Stimulated activated naive B cell treated with anti-CD40 and anti-IgM and Interleukin-4, amounts not matched to agents 10 μg/mL and 1 μg/mL and 100 μg/mL, for 72 hours (primary cell): Measurements from ENCODE around the gene ZNF407.
"Not testable (repeated sequence)": the region's sequence is repeated elsewhere in the genome, so short reads cannot be mapped to it uniquely, and the experiment has no call there.

Experiments used
- ATAC-seq, 2 donors: fragments of 150-1000 bp; cut with Tn5 transposase; replicated peaks; 2 replicates each; pipeline ENCODE4 v1.10.0; 2021; ENCODE audit warnings: moderate library complexity in 1 of 2
- DNase-seq: peaks from one replicate; pipeline ENCODE4 v3.0.0; 2021
- H3K27ac Mint-ChIP-seq: one replicate; pipeline ENCODE4 v1.8.0; 2022; ENCODE audit warnings: mild to moderate bottlenecking, mixed read lengths
- H3K27me3 Mint-ChIP-seq, 2 donors: one replicate each; pipeline ENCODE4 v1.8.0; 2022; ENCODE audit warnings: mixed read lengths in 2 of 2
- H3K36me3 Mint-ChIP-seq, 2 donors: one replicate each; pipeline ENCODE4 v1.8.0; 2022; ENCODE audit warnings: mixed read lengths in 2 of 2, mild to moderate bottlenecking in 1 of 2
- H3K4me1 Mint-ChIP-seq, 2 donors: one replicate each; pipeline ENCODE4 v1.8.0; 2022; ENCODE audit warnings: mixed read lengths in 2 of 2, mild to moderate bottlenecking in 1 of 2
- H3K4me3 Mint-ChIP-seq, 2 donors: one replicate each; pipeline ENCODE4 v1.8.0; 2022; ENCODE audit warnings: mild to moderate bottlenecking in 2 of 2, mixed read lengths in 2 of 2, moderate library complexity in 1 of 2
- H3K9me3 Mint-ChIP-seq, 2 donors: one replicate each; pipeline ENCODE4 v1.8.0; 2022; ENCODE audit warnings: mixed read lengths in 2 of 2, mild to moderate bottlenecking in 1 of 2

Gene ZNF407

GRCh38 chr18:75076286-75076685 is 478.6 kb downstream of the ZNF407 start:
- Mint-ChIP-seq H3K4me1 (peaks cover 3 to 4% of the 10 kb centered on the region in 2 donors), H3K4me3 (no peak overlapping the region), H3K27ac (no peak overlapping the region), H3K27me3 (peaks cover 3 to 11% of the 10 kb centered on the region in 2 donors), H3K36me3 (peaks cover 15 to 24% of the 10 kb centered on the region in 2 donors), H3K9me3 (peaks cover 30 to 33% of the 10 kb centered on the region in 2 donors)
- ATAC-seq (no peak), DNase-seq (no peak)

GRCh38 chr18:75081486-75081885 is 483.8 kb downstream of the ZNF407 start:
- peaks cover 6% of the 10 kb centered on the region in 2 donors for H3K36me3 Mint-ChIP-seq
- no peak overlapping the region for H3K27ac Mint-ChIP-seq
- DNase-seq = no peak
- no peaks in the 10 kb centered on the region for H3K4me1 Mint-ChIP-seq
- no peak overlapping the region for H3K4me3 Mint-ChIP-seq
- H3K9me3 Mint-ChIP-seq = peaks cover 23 to 26% of the 10 kb centered on the region in 2 donors
- ATAC-seq = no peak
- H3K27me3 Mint-ChIP-seq = peaks cover 7 to 15% of the 10 kb centered on the region in 2 donors

DNA sequence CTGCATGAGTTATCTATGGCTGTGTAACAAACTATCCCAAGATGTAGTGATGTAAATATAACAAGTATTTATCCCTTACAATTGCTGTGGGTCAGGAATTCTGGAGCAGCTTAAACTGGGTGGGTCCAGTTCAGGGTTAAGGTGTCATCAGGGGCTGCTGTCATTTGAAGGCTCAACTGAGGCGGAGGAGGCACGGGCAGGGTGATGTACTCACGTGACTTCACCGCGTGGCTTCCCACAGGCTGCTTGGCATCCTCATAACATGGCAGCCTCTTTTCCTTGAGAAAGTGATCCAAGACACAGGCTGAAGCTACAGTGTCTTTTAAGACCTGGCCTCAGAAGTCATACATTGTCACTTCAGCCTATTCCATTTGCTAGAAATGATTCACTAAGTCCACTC is 485.5 kb downstream of the ZNF407 start:
- H3K27me3 Mint-ChIP-seq = peaks cover 7 to 13% of the 10 kb centered on the region in 2 donors
- H3K9me3 Mint-ChIP-seq = peaks cover 16 to 18% of the 10 kb centered on the region in 2 donors
- H3K36me3 Mint-ChIP-seq = peaks cover 0 to 2% of the 10 kb centered on the region in 2 donors
- DNase-seq = no peak
- ATAC-seq = no peak
- no peaks in the 10 kb centered on the region for H3K4me1 Mint-ChIP-seq
- no peak overlapping the region for H3K27ac Mint-ChIP-seq
- H3K4me3 Mint-ChIP-seq = no peak overlapping the region

GRCh38 chr18:75083761-75084160 is 486.1 kb downstream of the ZNF407 start:
- H3K9me3 Mint-ChIP-seq = peaks cover 13 to 14% of the 10 kb centered on the region in 2 donors
- no peaks in the 10 kb centered on the region for H3K4me1 Mint-ChIP-seq
- ATAC-seq = no peak
- no peak for DNase-seq
- H3K27ac Mint-ChIP-seq = no peak overlapping the region
- H3K27me3 Mint-ChIP-seq = peaks cover 7 to 13% of the 10 kb centered on the region in 2 donors
- no peak overlapping the region for H3K4me3 Mint-ChIP-seq
- H3K36me3 Mint-ChIP-seq = peaks cover 0 to 2% of the 10 kb centered on the region in 2 donors

DNA sequence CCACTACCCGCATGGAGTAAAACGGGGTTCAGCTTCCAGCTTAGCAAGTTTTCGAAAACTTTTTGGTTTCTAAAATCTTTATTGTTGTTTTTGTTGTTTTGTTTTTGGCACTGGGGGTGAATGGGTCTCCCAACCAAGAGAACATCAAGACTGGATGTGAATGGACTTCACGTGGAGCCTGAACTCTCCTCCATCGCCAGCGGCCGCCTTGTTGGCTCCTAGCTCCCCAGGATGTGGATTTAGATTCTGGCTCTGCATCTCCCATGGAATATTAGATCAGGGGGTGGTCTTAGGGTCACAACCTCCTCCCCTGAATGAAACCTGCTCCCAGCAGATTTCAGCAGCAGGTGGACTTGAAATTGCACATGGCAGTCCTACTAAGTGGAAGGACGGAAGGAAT is 488.0 kb downstream of the ZNF407 start:
- not testable (repeated sequence) for H3K36me3 Mint-ChIP-seq, H3K4me3 Mint-ChIP-seq, H3K27ac Mint-ChIP-seq, DNase-seq, ATAC-seq, H3K9me3 Mint-ChIP-seq, H3K4me1 Mint-ChIP-seq
- H3K27me3 Mint-ChIP-seq = peaks cover 4 to 12% of the 10 kb centered on the region in 2 donors

DNA sequence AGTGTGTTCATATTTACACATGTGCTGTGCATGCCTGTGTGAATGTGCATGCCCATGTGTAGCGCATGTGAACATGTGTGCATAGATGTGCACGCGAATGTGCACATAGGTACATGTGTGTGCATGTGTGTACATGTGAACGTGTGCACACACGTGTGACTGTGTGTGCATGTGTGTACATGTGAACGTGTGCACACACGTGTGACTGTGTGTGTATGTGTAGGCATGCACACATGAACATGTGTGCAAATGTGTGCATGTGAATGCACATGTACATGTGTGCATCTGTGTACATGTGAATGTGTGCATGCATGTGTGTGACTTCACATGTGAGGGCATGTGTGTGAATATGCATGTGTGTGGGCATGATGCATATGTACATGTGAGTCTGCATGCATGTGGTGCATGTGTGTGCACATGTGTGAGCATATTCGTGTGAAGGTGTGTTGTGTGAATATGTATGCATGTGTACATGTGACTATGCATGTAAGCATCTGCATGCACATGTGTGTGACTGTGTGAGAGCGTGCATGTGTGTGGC is 488.9 kb downstream of the ZNF407 start:
- no peaks in the 10 kb centered on the region for H3K4me1 Mint-ChIP-seq
- H3K4me3 Mint-ChIP-seq = no peak overlapping the region
- no peak overlapping the region for H3K27ac Mint-ChIP-seq
- peaks cover 4 to 8% of the 10 kb centered on the region in 2 donors for H3K27me3 Mint-ChIP-seq
- no peaks in the 10 kb centered on the region for H3K36me3 Mint-ChIP-seq
- peaks cover 6 to 8% of the 10 kb centered on the region in 2 donors for H3K9me3 Mint-ChIP-seq
- DNase-seq (no peak), ATAC-seq (no peak)

GRCh38 chr18:75087119-75088020 is 489.7 kb downstream of the ZNF407 start:
- no peak for DNase-seq
- peaks cover 6 to 8% of the 10 kb centered on the region in 2 donors for H3K9me3 Mint-ChIP-seq
- ATAC-seq = no peak

DNA sequence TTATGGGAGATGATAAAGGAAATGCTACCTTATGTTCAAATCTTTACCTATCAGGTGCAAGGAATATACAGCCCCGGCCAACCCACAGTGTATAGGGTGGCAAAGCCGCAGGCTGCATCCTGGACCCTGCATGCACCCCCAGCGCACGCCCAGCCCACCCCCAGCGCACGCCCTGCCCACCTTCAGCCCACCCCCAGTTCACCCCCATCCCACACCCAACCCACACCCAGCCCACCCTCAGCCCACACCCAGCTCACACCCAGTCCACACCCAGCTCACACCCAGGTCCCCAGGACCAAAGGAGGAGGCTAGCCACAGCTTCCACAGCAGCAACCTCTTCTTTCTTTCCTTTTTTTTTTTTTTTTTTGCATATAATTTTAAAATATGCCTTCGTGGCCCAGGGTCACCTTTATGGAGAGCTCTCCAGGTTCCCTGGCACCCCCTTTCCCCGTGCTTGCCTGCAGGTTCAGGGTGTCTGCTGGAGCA is 490.4 kb downstream of the ZNF407 start:
- no peak overlapping the region for H3K4me3 Mint-ChIP-seq
- ATAC-seq (no peak), DNase-seq (no peak)
- peaks cover 0 to under 1% of the 10 kb centered on the region in 2 donors for H3K27me3 Mint-ChIP-seq
- H3K4me1 Mint-ChIP-seq = no peaks in the 10 kb centered on the region
- H3K27ac Mint-ChIP-seq = no peak overlapping the region
- no peaks in the 10 kb centered on the region for H3K36me3 Mint-ChIP-seq
- H3K9me3 Mint-ChIP-seq = peaks cover 6% of the 10 kb centered on the region in 2 donors

More at GRCh38 chr18:75087119-75088020, 489.7 kb downstream of the ZNF407 start:
- H3K4me1 Mint-ChIP-seq = no peaks in the 10 kb centered on the region
- no peak overlapping the region for H3K4me3 Mint-ChIP-seq
- no peak overlapping the region for H3K27ac Mint-ChIP-seq
- H3K27me3 Mint-ChIP-seq = peaks cover 0 to 7% of the 10 kb centered on the region in 2 donors
- H3K36me3 Mint-ChIP-seq = no peaks in the 10 kb centered on the region

GRCh38 chr18:75088622-75089211 is 491.0 kb downstream of the ZNF407 start:
- Mint-ChIP-seq H3K9me3 (peaks cover 6% of the 10 kb centered on the region in 2 donors), H3K27ac (no peak overlapping the region), H3K36me3 (no peaks in the 10 kb centered on the region), H3K4me3 (no peak overlapping the region), H3K27me3 (peaks cover 0 to 7% of the 10 kb centered on the region in 2 donors), H3K4me1 (no peaks in the 10 kb centered on the region)
- DNase-seq = no peak
- no peak for ATAC-seq

DNA sequence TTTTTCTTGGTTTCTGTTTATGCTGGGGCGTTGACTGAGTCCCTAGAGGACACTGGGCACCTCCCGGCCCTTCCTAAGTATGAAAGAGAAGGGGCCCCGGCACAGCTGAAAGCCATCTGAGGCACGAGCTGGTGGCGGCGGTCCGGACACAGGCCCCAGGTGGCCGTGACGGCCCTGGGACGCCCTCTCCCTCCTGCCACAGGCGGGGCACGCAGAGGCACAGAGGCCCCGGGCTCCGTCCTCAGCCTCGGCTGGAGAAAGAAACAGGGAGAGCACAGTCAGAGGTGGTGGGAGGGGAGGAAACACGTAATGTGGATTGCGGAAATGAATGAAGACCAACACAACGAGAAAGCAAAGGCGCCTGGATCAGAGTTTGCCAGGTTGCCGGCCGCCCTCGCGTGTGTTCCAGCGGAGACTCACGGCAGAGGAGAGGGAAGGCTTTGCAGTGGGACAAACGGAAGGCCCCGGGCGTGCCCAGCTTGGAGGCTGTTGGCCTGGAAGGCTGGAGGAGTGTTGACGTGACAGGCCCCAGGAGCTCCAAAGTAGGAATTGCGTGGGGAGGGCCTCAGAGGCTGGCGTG is 492.2 kb downstream of the ZNF407 start:
- no peaks in the 10 kb centered on the region for H3K4me1 Mint-ChIP-seq
- H3K36me3 Mint-ChIP-seq = no peaks in the 10 kb centered on the region
- no peak overlapping the region for H3K27ac Mint-ChIP-seq
- peaks cover 6% of the 10 kb centered on the region in 2 donors for H3K9me3 Mint-ChIP-seq
- DNase-seq (no peak), ATAC-seq (no peak)
- no peak overlapping the region for H3K4me3 Mint-ChIP-seq
- H3K27me3 Mint-ChIP-seq = peaks cover 0 to 7% of the 10 kb centered on the region in 2 donors

DNA sequence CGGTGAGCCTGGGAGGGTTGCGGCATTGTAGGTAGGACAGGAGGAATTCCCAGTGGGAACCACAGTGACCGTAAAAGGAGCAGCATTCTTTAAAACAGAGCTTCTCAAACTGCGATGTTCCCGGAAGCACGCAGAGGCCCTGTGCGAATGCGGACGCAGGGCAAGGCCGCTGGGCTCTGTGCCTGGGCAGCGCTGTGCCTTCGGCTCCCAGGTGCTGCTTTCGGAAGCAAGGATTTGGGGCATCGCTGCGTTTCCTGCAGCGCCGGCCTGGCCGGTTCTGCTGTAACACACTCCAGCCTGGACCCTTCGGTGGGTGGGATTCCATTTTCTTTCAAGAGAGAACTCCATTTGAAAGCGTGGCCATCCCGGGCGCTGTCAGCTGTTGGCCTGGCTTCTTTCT is 492.7 kb downstream of the ZNF407 start:
- Mint-ChIP-seq H3K4me3 (no peak overlapping the region), H3K36me3 (peaks cover 0 to under 1% of the 10 kb centered on the region in 2 donors), H3K9me3 (peaks cover 8 to 9% of the 10 kb centered on the region in 2 donors), H3K4me1 (no peaks in the 10 kb centered on the region), H3K27me3 (peaks cover under 1 to 10% of the 10 kb centered on the region in 2 donors), H3K27ac (no peak overlapping the region)
- DNase-seq (no peak), ATAC-seq (no peak)

GRCh38 chr18:75097491-75098225 is 500.0 kb downstream of the ZNF407 start:
- H3K9me3 Mint-ChIP-seq = peaks cover 15 to 18% of the 10 kb centered on the region in 2 donors
- H3K27me3 Mint-ChIP-seq = peaks cover 13 to 34% of the 10 kb centered on the region in 2 donors
- H3K27ac Mint-ChIP-seq = no peak overlapping the region
- DNase-seq (no peak), ATAC-seq (no peak)
- peaks cover 4 to 11% of the 10 kb centered on the region in 2 donors for H3K36me3 Mint-ChIP-seq
- H3K4me3 Mint-ChIP-seq = no peak overlapping the region
- no peaks in the 10 kb centered on the region for H3K4me1 Mint-ChIP-seq

GRCh38 chr18:75100832-75101630 is 503.4 kb downstream of the ZNF407 start:
- Mint-ChIP-seq H3K4me3 (no peak overlapping the region), H3K4me1 (no peaks in the 10 kb centered on the region), H3K27me3 (peaks cover 7 to 18% of the 10 kb centered on the region in 2 donors), H3K9me3 (peaks cover 6 to 11% of the 10 kb centered on the region in 2 donors), H3K36me3 (peaks cover 0 to 5% of the 10 kb centered on the region in 2 donors), H3K27ac (no peak overlapping the region)
- DNase-seq = no peak
- no peak for ATAC-seq
